HUES48 (cell line): ENCODE data around the gene UGT1A3.

Experiments used
- H3K27ac ChIP-seq: one replicate; pipeline ENCODE4 v1.7.0; 2013; ENCODE audit warnings: low read depth, low read length, inconsistent platforms
- H3K27me3 ChIP-seq: 2 replicates; pipeline ENCODE4 v1.6.1; 2013; ENCODE audit warnings: mild to moderate bottlenecking, low read length; ENCODE audit not compliant: control insufficient read depth, insufficient read depth
- H3K36me3 ChIP-seq: 2 replicates; pipeline ENCODE4 v1.6.1; 2013; ENCODE audit warnings: low read length; ENCODE audit not compliant: control insufficient read depth, insufficient read depth
- H3K4me1 ChIP-seq: 2 replicates; pipeline ENCODE4 v1.6.1; 2013; ENCODE audit warnings: mild to moderate bottlenecking, low read length; ENCODE audit not compliant: control insufficient read depth, insufficient read depth
- H3K4me3 ChIP-seq: 2 replicates; pipeline ENCODE4 v1.5.1; 2013; ENCODE audit warnings: mild to moderate bottlenecking, low read depth, low read length
- H3K9ac ChIP-seq: 2 replicates; pipeline ENCODE4 v1.6.1; 2013; ENCODE audit warnings: mild to moderate bottlenecking, low read depth, low read length, moderate library complexity
- H3K9me3 ChIP-seq: 2 replicates; pipeline ENCODE4 v1.6.1; 2013; ENCODE audit warnings: low read length; ENCODE audit not compliant: control insufficient read depth, insufficient read depth

Gene UGT1A3

GRCh38 chr2:233778030-233778429, 49.2 kb downstream of the UGT1A3 start, which contains the start of gene MROH2A:
Gene MROH2A (plus strand): TSS chr2:233778330. CDS start chr2:233779359, 1,029 bp downstream.
- Histone ChIP-seq H3K27ac (no peak within 1 kb of the TSS), H3K4me3 (no peak within 1 kb of the TSS), H3K9me3 (peaks cover 26% of the 10 kb centered on the region), H3K4me1 (no peaks in the 10 kb centered on the region), H3K27me3 (no peaks in the 10 kb centered on the region), H3K9ac (no peak within 1 kb of the TSS), H3K36me3 (no peaks in the 10 kb centered on the region)

- Histone ChIP-seq H3K9ac (no peak overlapping the region), H3K4me1 (no peaks in the 10 kb centered on the region), H3K27ac (no peak overlapping the region), H3K27me3 (no peaks in the 10 kb centered on the region), H3K36me3 (no peaks in the 10 kb centered on the region), H3K4me3 (no peak overlapping the region), H3K9me3 (peaks cover 26% of the 10 kb centered on the region)
Observed at GRCh38 chr2:233779722-233780121, 50.9 kb downstream of the UGT1A3 start.

- no peak overlapping the region for H3K27ac ChIP-seq
- H3K36me3 ChIP-seq = no peaks in the 10 kb centered on the region
- H3K27me3 ChIP-seq = no peaks in the 10 kb centered on the region
- H3K4me1 ChIP-seq = no peaks in the 10 kb centered on the region
- no peak overlapping the region for H3K9ac ChIP-seq
- H3K4me3 ChIP-seq = no peak overlapping the region
- peaks cover 21% of the 10 kb centered on the region for H3K9me3 ChIP-seq
Observed at GRCh38 chr2:233780771-233781170, 51.9 kb downstream of the UGT1A3 start.

GRCh38 chr2:233789554-233789953, 60.7 kb downstream of the UGT1A3 start:
- Histone ChIP-seq H3K27me3 (no peaks in the 10 kb centered on the region), H3K9ac (no peak overlapping the region), H3K27ac (no peak overlapping the region), H3K4me3 (no peak overlapping the region), H3K9me3 (no peaks in the 10 kb centered on the region; the same call in 1 of the 2 replicates), H3K36me3 (no peaks in the 10 kb centered on the region), H3K4me1 (no peaks in the 10 kb centered on the region)

GRCh38 chr2:233791151-233791882, 62.5 kb downstream of the UGT1A3 start:
- Histone ChIP-seq H3K27me3 (no peaks in the 10 kb centered on the region), H3K9ac (no peak overlapping the region), H3K4me1 (no peaks in the 10 kb centered on the region), H3K27ac (no peak overlapping the region), H3K4me3 (no peak overlapping the region), H3K36me3 (no peaks in the 10 kb centered on the region), H3K9me3 (no peaks in the 10 kb centered on the region)

GRCh38 chr2:233791883-233792329, 63.1 kb downstream of the UGT1A3 start:
- Histone ChIP-seq H3K27me3 (no peaks in the 10 kb centered on the region), H3K4me1 (no peaks in the 10 kb centered on the region), H3K4me3 (no peak overlapping the region), H3K36me3 (no peaks in the 10 kb centered on the region), H3K9me3 (no peaks in the 10 kb centered on the region), H3K9ac (no peak overlapping the region), H3K27ac (no peak overlapping the region)

- 0 out of 2 replicates have a peak, but pooled peaks cover under 1% of the 10 kb centered on the region for H3K9me3 ChIP-seq
- H3K27ac ChIP-seq = no peak overlapping the region
- no peaks in the 10 kb centered on the region for H3K36me3 ChIP-seq
- no peak overlapping the region for H3K9ac ChIP-seq
- no peaks in the 10 kb centered on the region for H3K27me3 ChIP-seq
- no peak overlapping the region for H3K4me3 ChIP-seq
- no peaks in the 10 kb centered on the region for H3K4me1 ChIP-seq
Observed at GRCh38 chr2:233792720-233793119, 63.9 kb downstream of the UGT1A3 start.

GRCh38 chr2:233793465-233794127, 64.8 kb downstream of the UGT1A3 start:
- 0 out of 2 replicates have a peak, but pooled peaks cover 6% of the 10 kb centered on the region for H3K9me3 ChIP-seq
- H3K27me3 ChIP-seq = no peaks in the 10 kb centered on the region
- no peaks in the 10 kb centered on the region for H3K36me3 ChIP-seq
- no peaks in the 10 kb centered on the region for H3K4me1 ChIP-seq
- H3K9ac ChIP-seq = no peak overlapping the region
- H3K27ac ChIP-seq = no peak overlapping the region
- H3K4me3 ChIP-seq = no peak overlapping the region

- no peak overlapping the region for H3K27ac ChIP-seq
- H3K4me3 ChIP-seq = no peak overlapping the region
- H3K4me1 ChIP-seq = no peaks in the 10 kb centered on the region
- no peaks in the 10 kb centered on the region for H3K36me3 ChIP-seq
- peaks cover 6% of the 10 kb centered on the region; the same call in 1 of the 2 replicates for H3K9me3 ChIP-seq
- H3K27me3 ChIP-seq = no peaks in the 10 kb centered on the region
- H3K9ac ChIP-seq = no peak overlapping the region
Observed at GRCh38 chr2:233794128-233794658, 65.4 kb downstream of the UGT1A3 start.

- H3K36me3 ChIP-seq = no peaks in the 10 kb centered on the region
- no peak overlapping the region for H3K4me3 ChIP-seq
- no peaks in the 10 kb centered on the region for H3K27me3 ChIP-seq
- no peak overlapping the region for H3K9ac ChIP-seq
- no peak overlapping the region for H3K27ac ChIP-seq
- peaks cover 6% of the 10 kb centered on the region; the same call in 1 of the 2 replicates for H3K9me3 ChIP-seq
- H3K4me1 ChIP-seq = no peaks in the 10 kb centered on the region
Observed at GRCh38 chr2:233795735-233796171, 66.9 kb downstream of the UGT1A3 start.

- H3K27ac ChIP-seq = no peak overlapping the region
- H3K4me3 ChIP-seq = no peak overlapping the region
- H3K36me3 ChIP-seq = no peaks in the 10 kb centered on the region
- H3K4me1 ChIP-seq = no peaks in the 10 kb centered on the region
- H3K27me3 ChIP-seq = no peaks in the 10 kb centered on the region
- peaks cover 6% of the 10 kb centered on the region for H3K9me3 ChIP-seq
- no peak overlapping the region for H3K9ac ChIP-seq
Observed at GRCh38 chr2:233796254-233796653, 67.4 kb downstream of the UGT1A3 start.
